HG03159 (cell line): ENCODE results near the gene POLR2M.

Experiments
- ATAC-seq: cut with Tn5 transposase; IDR thresholded peaks from one replicate; pipeline ENCODE4 v1.9.1; 2021; ENCODE audit warnings: mild to moderate bottlenecking, moderate library complexity; ENCODE audit not compliant: unreplicated experiment

POLR2M gene

GRCh38 chr15:57736591-57736990 is 30.1 kb downstream of the POLR2M start:
- ATAC-seq, result no peak

GRCh38 chr15:57738734-57739237 is 32.3 kb downstream of the POLR2M start:
- no peak for ATAC-seq

- no peak for ATAC-seq
Measured at GRCh38 chr15:57740048-57740447, 33.5 kb downstream of the POLR2M start.

GRCh38 chr15:57741089-57741488 is 34.6 kb downstream of the POLR2M start:
- ATAC-seq, result no peak

- no peak for ATAC-seq
Measured at GRCh38 chr15:57743424-57743823, 36.9 kb downstream of the POLR2M start.

- ATAC-seq, result no peak
Measured at GRCh38 chr15:57746786-57747185, 40.3 kb downstream of the POLR2M start.

- no peak for ATAC-seq
Measured at GRCh38 chr15:57747206-57747896, 40.8 kb downstream of the POLR2M start.

- ATAC-seq, result no peak
Measured at GRCh38 chr15:57751177-57751800, 44.8 kb downstream of the POLR2M start.

- no peak for ATAC-seq
Measured at GRCh38 chr15:57752436-57752835, 45.9 kb downstream of the POLR2M start.

- ATAC-seq, result no peak
Measured at GRCh38 chr15:57752840-57753239, 46.3 kb downstream of the POLR2M start.

GRCh38 chr15:57756466-57756865 is 50.0 kb downstream of the POLR2M start:
- no peak for ATAC-seq

GRCh38 chr15:57758560-57758959 is 52.0 kb downstream of the POLR2M start:
- no peak for ATAC-seq

- no peak for ATAC-seq
Measured at GRCh38 chr15:57761562-57761961, 55.0 kb downstream of the POLR2M start.

GRCh38 chr15:57762302-57762701 is 55.8 kb downstream of the POLR2M start:
- ATAC-seq, result no peak

GRCh38 chr15:57763176-57763964 is 56.9 kb downstream of the POLR2M start:
- ATAC-seq, result no peak
